Endometrial microvascular endothelial cells (primary cell): ENCODE data around the gene CDC16. TPM values are rescaled to one million over a fixed set of nuclear protein-coding genes. Genes with fewer than 3 reads are reported as not detected.
"Not testable (repeated sequence)": the region's sequence is repeated elsewhere in the genome, so short reads cannot be mapped to it uniquely, and the experiment has no call there.

Experiments used
- in situ Hi-C: cut with HindIII; loops from 2 replicates; pipeline ENCODE4 v1.10.0; 2017; ENCODE audit warnings: low sequenced_read_pairs, low pct_unique_long_range_greater_than_20kb; ENCODE audit errors: inconsistent ontology term
- total RNA-seq: library from RNA; depleted of rRNA; stranded (reverse); fragments of >200 nt; gene quantifications from one replicate; pipeline ENCODE4 v1.2.3, GENCODE V29; 2015; ENCODE audit errors: inconsistent ontology term

Gene CDC16
- total RNA-seq, 1 donor from 2014 or later = 44.3 TPM

DNA sequence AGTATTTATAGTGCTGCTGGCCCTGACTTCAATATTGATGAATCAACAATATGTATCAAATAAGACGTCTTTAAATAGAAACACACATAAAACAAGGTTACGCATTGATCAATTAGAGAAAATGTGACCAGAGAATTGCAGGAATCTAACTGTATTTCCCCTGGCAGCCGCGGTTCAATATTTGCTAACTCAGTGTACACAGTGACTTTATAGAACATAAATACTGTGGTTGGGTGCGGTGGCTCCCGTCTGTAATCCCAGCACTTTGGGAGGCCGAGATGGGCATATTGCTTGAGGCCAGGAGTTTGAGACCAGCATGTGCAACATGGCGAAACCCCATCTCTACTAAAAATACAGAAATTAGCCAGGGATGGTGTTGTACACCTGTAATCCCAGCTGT lies 23.9 kb downstream of the CDC16 start:
- in situ Hi-C loops = no loop called here

DNA sequence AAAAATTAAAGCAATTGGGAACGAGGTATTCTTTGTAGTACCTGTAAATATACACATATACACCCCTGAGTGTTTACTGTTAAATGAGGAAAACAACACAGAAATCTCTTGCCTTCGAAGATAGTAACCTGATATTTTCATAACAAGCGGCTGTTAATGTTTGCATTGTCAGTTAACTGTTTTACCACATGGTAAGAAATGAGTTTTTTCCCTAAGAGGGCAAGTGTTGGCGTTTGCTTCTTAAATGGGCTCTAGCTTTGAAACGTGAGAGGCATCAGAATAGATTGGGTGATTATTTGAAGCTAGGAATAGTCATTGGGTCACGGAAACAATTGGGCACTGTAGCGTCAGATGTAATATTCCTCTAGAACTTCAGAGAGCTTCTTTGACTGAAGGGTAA lies 24.7 kb downstream of the CDC16 start:
- in situ Hi-C loops = no loop called here

GRCh38 chr13:114259974-114260373 lies 25.3 kb downstream of the CDC16 start:
- in situ Hi-C loops = no loop called here

GRCh38 chr13:114260814-114261213 lies 26.1 kb downstream of the CDC16 start:
- in situ Hi-C loops = no loop called here

GRCh38 chr13:114261328-114261965 lies 26.8 kb downstream of the CDC16 start:
- in situ Hi-C loops = no loop called here

GRCh38 chr13:114263578-114263977 lies 28.9 kb downstream of the CDC16 start:
- in situ Hi-C loops = no loop called here

DNA sequence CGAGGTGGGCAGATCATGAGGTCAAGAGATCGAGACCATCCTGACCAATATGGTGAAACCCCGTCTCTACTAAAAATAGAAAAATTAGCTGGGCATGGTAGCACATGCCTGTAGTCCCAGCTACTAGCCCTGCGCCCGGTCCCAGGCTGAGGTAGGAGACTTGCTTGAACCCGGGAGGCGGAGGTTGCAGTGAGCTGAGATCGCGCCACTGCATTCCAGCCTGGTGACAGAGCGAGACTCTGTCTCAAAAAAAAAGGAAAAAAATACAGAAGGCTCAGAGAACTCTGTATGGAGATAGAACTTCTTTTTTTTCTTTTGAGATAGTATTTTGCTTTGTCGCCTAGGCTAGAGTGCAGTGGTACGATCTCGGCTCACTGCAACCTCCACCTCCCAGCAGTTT lies 29.6 kb downstream of the CDC16 start:
- in situ Hi-C loops = not testable (repeated sequence)

DNA sequence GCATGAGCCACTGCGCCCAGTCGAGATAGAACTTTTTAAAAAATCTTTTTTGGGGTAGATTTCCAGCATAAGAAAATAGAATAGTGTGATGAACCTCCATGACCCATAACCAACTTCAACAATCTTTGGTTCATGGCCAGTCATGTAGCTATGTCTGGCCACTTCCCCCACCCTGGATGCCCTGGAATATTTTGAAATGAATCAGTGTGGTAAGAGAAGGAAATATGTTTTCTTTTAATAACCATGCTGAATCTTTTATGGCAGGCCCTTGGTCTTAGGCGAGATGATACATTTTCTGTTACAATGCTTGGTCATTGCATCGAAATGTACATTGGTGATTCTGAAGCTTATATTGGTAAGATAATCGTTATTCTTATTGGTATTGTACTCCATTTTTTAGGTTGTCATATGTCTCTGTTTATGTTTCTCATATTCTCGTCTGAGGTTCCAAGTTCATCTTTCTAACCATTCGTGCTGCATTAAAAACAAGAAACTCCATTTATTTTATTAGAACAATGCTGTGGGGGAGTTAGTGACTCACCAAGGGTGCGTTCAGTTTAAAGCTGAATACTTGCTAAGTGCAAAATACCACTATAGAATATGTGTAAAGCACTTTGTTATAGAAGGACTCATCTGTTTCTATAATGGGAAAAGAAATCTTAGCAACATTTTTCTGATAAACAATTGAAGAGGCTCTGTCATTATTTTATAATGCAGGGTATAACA lies 30.4 kb downstream of the CDC16 start:
- in situ Hi-C loops = no loop called here

DNA sequence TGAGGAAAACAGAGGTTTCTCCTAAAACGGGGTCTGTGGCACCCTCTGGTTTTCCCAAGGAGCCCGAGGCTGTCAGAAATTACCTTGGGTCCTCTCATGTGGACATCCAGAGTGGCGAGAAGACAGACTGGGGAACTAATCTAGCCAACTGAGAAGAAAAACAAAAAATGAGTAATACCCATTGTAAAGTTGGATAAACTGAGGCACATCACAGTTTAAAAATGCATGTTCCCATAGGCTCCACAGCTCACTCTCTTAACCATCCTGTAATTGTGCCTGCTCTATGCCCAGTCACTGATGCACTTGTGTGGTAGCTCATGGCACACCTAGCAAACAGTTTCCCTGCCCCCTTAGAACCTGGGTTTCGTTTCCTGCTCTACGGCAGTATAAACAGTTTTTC lies 31.5 kb downstream of the CDC16 start:
- in situ Hi-C loops = no loop called here

- in situ Hi-C loops = no loop called here
Measured at GRCh38 chr13:114268344-114269280, 33.9 kb downstream of the CDC16 start.

DNA sequence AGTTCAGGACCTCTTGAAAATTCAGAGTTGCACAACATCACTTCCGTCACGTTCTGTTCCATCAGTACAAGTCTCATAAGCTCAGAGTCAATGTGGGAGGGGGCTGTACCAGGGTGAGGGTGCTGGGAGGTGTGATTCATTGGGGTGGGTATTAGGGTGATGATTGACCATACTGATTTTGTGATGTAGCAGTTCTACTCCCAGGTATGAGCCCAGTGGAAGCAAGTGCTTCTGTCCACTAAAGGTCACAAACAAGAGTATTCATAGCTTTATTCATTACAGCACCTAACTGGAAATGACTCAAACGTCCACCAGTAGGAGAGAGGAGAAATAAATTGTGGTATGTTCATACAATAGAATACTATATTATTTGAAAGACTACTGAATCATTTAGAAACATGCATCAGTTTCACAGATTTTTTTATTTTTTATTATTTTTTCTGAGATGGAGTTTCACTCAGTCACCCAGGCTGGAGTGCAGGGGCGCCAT lies 34.6 kb downstream of the CDC16 start:
- in situ Hi-C loops = no loop called here

DNA sequence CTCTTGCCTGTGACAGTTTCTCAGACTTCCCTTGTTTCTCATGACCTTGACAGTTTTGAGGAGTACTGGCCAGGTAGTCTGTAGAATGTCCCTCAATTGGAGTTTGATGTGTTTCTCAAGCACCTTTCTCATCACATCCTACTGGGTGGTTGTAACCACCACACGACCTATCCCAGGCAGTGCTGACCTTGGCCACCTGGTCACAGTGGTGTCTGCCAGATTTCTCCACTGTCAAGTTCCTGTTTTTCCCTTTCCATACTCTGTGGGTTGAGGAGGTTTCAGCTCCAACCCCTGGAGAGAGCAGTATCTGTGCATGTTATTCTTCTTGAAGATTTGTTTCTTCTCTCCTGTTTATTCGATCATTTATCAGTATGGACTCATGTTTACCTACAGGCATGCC lies 38.3 kb downstream of the CDC16 start:
- in situ Hi-C loops = no loop called here

GRCh38 chr13:114275304-114275703 lies 40.6 kb downstream of the CDC16 start:
- in situ Hi-C loops = no loop called here

DNA sequence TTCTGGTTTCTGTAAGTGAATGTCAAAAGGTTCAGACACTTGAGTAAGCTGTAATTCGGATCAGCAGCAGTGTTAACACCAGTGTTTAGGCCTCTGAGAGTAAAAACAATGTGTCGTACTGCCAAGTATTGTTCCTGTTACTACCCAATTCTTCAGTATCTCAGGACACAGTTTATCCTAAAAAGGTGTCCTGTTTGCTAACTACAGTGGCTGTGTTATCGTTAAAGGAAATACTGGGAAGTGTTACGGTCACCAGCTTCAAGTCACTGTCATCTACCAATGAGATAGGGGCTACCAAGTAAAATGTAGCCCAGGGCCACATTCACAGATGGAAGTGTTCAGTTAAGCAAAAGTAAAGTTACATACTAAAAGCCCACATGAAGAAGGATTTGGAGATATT lies 44.4 kb downstream of the CDC16 start:
- in situ Hi-C loops = no loop called here

DNA sequence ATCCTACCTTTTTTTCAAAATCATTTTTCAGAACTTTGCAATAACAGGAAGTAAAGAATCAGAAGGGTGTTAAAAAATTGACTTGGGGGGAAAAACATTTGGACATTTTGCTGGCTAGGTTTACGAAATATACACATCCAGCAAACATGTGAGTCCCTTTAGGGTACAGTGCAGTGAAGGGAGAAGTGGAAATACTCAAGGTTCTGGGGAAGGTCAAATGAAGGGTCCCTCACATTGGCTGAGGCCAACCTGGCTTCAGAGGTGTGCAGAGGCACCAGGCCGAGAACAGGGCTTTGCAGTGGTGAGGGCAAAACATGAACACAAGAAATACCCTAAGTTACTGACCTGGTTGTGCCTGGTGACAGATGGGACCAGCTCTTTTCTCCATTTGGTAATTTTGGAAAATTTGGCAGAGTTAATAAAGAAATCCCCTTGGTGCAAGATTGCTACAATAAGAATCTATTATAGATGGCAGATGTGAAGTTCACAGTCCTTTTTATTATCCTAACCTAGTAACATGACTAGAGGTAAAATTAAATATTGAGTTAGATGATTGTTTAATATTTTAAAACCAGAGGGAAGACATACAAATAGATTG lies 45.2 kb downstream of the CDC16 start:
- in situ Hi-C loops = no loop called here

- in situ Hi-C loops = no loop called here
Measured at GRCh38 chr13:114281351-114282040, 46.8 kb downstream of the CDC16 start, which contains the start of gene UPF3A. UPF3A (plus strand) TSS chr13:114281601; CDS start chr13:114281640, 39 bp downstream.

GRCh38 chr13:114282041-114282670 lies 47.5 kb downstream of the CDC16 start:
- in situ Hi-C loops = no loop called here

- in situ Hi-C loops = no loop called here
Measured at GRCh38 chr13:114283576-114283975, 48.9 kb downstream of the CDC16 start.
